ENCODE results near the gene GNE. TPM values are rescaled to one million over a fixed set of nuclear protein-coding genes. Genes with fewer than 3 reads are reported as not detected.
"Not testable (repeated sequence)": the region's sequence is repeated elsewhere in the genome, so short reads cannot be mapped to it uniquely, and the experiment has no call there.

The GNE gene
- 10 to 100 TPM in 1 of 6 donors, 1 to 10 TPM in 5; 4.4 to 11.8 (median 7.0) TPM for total RNA-seq
- 10 to 100 TPM in 1 of 2 donors, 1 to 10 TPM in 1; 5.1 to 12.7 TPM for polyA plus RNA-seq

- peak within 1 kb of the TSS; percentile 80 to 92 (median 88) for H3K4me3 ChIP-seq
- FAIRE-seq (no peak), ATAC-seq (peak; percentile 97 to 99 (median 98)), DNase-seq (peak; percentile 96 to 99 (median 98))
- TF ChIP-seq CTCF (IDR thresholded peaks at IDR 0.05), result no peak
- H3K27ac ChIP-seq, result peak within 1 kb of the TSS; percentile 88 to 96 (median 90)
- H3K27me3 ChIP-seq, result no peaks in the 10 kb centered on the region
- no peaks in the 10 kb centered on the region for H3K4me1 ChIP-seq
- no peaks in the 10 kb centered on the region for H3K9me3 ChIP-seq
- 1% methylated on average over 67 to 73 of the region's 73 CpGs for WGBS, 2 donors
- H3K36me3 ChIP-seq, result no peaks in the 10 kb centered on the region
- intact Hi-C loops (cut with DNase I), result no loop called here
Measured at GRCh38 chr9:36258208-36258995, at the start of gene GNE. GNE (minus strand) TSS chr9:36258448; CDS start chr9:36249355, 9,093 bp downstream.

- TF ChIP-seq CTCF (IDR thresholded peaks at IDR 0.05), result no peak
- FAIRE-seq, result no peak
- Histone ChIP-seq H3K36me3 (no peaks in the 10 kb centered on the region), H3K27me3 (no peaks in the 10 kb centered on the region), H3K9me3 (no peaks in the 10 kb centered on the region), H3K27ac (peak overlapping the region in 3 of 4 donors; percentile 34 to 58 (median 45)), H3K4me1 (peaks cover 0 to 4% (median 4%) of the 10 kb centered on the region in 3 donors), H3K4me3 (no peak overlapping the region)
- intact Hi-C loops (cut with DNase I), result no loop called here
- 34 to 46% methylated on average over 8 of the region's 8 CpGs for WGBS, 2 donors
- ATAC-seq, result peak; percentile 56 to 87 (median 85)
- no peak for DNase-seq
Measured at GRCh38 chr9:36306471-36307306, 48.4 kb upstream of the GNE start.

DNA sequence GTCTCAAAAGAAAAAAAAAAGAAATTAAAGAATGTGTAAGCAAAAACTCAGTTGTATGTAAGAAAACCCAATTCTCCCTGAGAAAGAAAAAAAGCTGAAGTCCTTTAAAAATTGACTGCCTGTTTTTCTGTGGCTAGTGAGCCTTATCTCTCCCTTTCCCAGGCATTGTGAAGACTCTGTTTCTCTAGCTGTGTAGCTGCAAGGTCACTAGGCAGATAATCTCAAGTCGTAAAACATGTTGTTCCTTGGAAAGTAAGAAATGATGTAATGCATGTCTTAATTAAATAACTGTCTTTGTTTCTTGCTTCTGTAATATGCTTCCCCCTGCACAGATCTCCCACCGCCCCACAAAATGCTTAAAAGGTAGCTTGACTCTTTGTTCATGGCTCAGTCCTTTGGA is 46.1 kb upstream of the GNE start:
- ATAC-seq; H3K9me3 ChIP-seq; H3K27ac ChIP-seq; H3K36me3 ChIP-seq; intact Hi-C loops (cut with DNase I); DNase-seq; H3K4me1 ChIP-seq; FAIRE-seq; H3K4me3 ChIP-seq; H3K27me3 ChIP-seq: not testable (repeated sequence)
- WGBS, 2 donors, result 14 to 60% methylated on average over 1 to 2 of the region's 2 CpGs

GRCh38 chr9:36301227-36301626 is 43.0 kb upstream of the GNE start:
- intact Hi-C loops (cut with DNase I), result no loop called here
- FAIRE-seq (no peak), ATAC-seq (no peak), DNase-seq (no peak)
- H3K36me3 ChIP-seq, result no peaks in the 10 kb centered on the region
- WGBS, 2 donors, result 80 to 92% methylated on average over 5 of the region's 5 CpGs
- no peaks in the 10 kb centered on the region for H3K27me3 ChIP-seq
- no peak for TF ChIP-seq CTCF (IDR thresholded peaks at IDR 0.05)
- no peak overlapping the region for H3K4me3 ChIP-seq
- H3K4me1 ChIP-seq, result peaks cover 0 to under 1% (median 0%) of the 10 kb centered on the region in 3 donors
- no peak overlapping the region for H3K27ac ChIP-seq
- H3K9me3 ChIP-seq, result no peaks in the 10 kb centered on the region

DNA sequence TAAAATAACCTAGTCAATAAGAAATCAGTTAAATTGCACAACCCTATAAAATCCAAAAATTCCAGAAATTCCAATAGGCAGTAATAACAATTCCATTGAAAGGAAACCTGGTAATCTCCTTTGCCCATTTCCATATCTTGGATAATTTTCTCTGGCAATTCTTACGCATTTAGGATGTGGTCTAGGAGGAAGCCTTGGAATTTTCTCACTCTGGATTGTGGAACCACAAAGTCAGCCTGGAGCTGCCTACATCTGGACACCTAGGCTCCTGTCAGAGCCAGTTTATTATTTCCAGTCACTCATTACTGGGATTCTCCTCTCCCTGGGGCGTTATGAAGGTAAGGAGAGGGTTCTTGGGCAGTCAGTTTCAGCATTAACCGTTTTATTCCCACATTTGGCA is 40.3 kb upstream of the GNE start:
- H3K4me1 ChIP-seq, result no peaks in the 10 kb centered on the region
- no peaks in the 10 kb centered on the region for H3K27me3 ChIP-seq
- no peak for ATAC-seq
- no peak for FAIRE-seq
- no peak for TF ChIP-seq CTCF (IDR thresholded peaks at IDR 0.05)
- no peaks in the 10 kb centered on the region for H3K36me3 ChIP-seq
- DNase-seq, result no peak
- intact Hi-C loops (cut with DNase I), result no loop called here
- H3K4me3 ChIP-seq, result no peak overlapping the region
- no peak overlapping the region for H3K27ac ChIP-seq
- 63 to 70% methylated on average over 3 of the region's 3 CpGs for WGBS, 2 donors
- H3K9me3 ChIP-seq, result no peaks in the 10 kb centered on the region

Measured in pancreas (tissue), 10 donors.